ENCODE measurements around the gene RNU4-1.
"Not testable (repeated sequence)": the region's sequence is repeated elsewhere in the genome, so short reads cannot be mapped to it uniquely, and the experiment has no call there.

Gene RNU4-1

DNA sequence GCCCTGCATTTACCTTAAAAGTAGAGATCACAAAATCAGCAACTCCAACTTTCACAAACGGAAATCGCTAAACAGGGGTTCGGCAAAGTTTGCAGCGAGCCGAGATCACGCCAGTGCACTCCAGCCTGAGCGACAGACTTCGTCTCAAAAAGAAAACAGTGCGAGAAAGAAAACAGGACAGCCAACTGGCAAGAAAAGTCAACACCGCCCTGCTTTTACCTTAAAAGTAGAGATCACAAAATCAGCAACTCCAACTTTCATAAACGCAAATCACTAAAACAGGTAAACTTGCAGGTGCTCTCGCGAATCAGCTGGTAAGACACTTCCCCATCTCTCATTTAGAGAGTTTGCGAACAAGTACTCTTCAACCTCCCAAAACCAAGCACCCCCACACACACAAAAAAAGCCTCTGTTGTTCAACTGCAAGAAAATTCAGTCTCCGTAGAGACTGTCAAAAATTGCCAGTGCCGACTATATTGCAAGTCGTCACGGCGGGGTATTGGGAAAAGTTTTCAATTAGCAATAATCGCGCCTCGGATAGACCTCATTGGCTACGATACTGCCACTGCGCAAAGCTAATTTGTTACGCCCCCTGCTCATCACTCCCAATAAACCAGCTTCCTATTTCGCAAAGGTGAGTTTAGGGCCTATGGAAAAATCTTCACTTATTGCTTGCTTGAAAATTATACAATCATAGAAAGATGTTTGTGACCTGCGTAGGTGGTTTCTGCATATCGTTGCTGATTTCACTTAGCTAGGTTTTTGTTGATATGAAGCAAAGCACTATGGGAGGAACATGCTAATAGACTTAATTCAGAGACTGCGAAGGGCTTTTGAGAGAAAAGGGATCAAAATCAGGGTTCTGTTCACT lies at the start of gene RNU4-1:
Gene RNU4-1 (minus strand): TSS at position 577 of the 871 bp plus-strand sequence.
- peak; percentile 72 to 80 for DNase-seq

DNA sequence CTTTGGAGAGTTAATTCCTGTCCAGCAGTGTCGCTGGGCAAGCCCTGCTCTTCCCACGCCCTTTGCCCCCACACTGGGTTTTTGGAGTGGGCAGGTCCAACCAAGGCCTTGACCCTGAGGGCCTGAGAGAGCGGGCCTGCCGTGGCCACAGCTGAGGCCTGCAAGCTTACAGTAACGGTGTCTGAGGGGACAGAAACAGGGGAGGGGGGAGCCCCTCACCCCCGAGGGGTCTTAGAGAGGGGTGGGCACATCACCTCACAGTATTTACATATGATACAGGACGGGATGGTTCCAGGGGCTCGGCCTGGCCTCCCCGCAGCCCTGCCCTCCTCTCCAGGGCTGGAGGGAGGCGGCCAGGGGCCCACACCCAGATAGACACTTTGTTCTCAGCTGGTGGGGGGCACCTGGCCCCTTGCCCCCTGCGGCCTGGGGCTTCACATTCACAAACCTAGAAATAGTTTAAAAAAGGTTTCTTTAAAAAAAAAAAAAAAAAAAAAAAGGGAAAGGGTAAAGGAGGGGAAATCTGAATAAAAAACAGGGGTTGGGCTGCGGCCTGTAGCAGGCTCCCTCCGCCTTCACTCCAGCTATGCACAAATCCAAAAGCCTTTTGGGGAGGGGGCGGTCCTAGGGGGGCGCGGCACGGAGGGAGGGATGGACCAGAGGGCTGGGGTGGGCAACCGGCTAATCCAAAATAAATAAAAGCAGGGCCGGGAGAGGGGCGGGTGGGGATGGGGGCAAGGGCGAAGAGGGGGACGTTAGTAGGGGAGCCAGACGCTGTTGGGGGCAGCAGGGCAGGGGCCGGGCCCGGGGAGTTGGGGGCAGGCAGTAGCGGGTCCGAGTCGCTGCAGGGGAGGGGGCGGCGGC lies 49.4 kb upstream of the RNU4-1 start:
- DNase-seq: no peak

DNA sequence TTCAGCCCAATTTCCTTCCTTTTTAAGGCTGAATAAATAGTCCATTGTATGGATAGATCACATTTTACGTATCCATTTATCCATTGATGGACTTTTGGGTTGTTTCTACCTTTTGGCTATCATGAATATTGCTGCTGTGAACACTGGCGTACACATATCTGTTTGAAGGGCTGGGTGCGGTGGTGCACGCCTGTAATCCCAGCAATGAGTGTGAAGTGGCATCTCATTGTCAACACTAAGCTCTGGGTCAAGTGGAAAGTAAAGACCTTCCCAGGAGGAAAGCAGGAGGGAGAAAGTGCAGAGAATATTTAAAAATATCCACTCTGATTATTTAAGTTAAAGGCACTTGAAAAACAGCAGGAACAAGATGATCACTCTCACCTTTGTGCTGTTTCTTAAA lies 46.2 kb upstream of the RNU4-1 start:
- no peak for DNase-seq

DNA sequence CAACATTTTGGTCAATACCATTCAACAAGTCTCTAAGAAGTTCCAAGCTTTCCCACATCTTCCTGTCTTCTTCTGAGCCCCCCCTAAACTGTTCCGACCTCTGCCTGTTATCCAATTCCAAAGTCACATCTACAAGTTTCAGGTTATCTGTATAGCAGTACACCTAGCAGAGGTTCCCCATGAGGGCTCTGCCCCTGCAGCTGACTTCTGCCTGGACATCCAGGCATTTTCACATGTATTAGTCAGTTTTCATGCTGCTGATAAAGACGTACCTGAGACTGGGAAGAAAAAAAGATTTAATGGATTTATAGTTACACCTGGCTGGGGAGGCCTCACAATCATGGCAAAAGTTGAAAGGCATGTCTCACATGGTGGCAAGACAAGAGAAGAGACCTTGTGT lies 44.7 kb upstream of the RNU4-1 start:
- DNase-seq: no peak

DNA sequence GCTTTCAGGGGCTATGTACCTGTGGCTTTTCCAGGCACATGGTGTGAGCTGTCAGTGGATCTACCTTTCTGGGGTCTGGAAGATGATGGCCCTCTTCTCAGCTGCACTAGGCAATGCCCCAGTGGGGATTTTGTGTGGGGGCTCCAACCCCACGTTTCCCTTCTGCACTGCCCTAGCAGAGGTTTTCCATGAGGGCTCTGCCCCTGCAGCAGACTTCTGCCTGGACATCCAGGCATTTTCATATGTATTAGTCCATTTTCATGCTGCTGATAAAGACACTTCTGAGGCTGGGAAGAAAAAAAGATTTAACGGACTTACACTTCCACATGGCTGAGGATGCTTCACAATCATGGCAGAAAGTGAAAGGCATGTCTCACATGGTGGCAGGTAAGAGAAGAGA lies 43.4 kb upstream of the RNU4-1 start:
- not testable (repeated sequence) for DNase-seq

DNA sequence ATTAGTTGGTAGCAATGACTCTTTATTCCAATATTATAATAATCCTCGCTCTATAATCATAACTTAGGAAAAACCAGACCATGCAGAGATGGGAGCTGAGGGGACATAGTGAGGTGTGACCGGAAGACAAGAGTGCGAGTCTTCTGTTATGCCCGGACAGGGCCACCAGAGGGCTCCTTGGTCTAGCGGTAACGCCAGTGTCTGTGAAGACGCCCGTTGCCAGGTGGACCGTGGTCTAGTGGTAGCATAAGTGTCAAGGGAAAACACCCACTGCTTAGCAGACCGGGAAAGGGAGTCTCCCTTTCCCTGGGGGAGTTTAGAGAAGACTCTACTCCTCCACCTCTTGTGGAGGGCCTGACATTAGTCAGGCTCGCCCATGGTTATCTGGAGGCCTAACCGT lies 42.4 kb upstream of the RNU4-1 start:
- peak; percentile 23 to 61 for DNase-seq

DNA sequence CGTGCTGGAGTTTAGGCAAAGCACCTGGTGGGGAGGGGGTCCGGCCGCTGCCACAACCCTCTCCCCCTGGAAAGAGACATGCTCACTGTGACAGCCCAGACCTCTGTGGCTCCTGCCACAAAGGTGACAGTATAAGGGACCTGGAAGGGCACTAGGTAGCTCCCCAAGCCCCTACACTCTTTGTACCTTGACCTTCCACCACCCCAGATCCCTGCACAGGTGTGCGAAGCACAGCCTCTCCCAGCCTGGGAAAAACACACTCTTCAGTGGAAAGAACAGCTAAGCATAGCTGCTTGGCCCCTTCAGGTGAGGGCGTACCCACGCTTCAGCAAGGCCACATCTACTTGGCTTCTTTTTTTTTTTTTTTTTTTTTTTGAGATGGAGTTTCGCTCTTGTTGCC lies 39.5 kb upstream of the RNU4-1 start:
- DNase-seq: no peak

DNA sequence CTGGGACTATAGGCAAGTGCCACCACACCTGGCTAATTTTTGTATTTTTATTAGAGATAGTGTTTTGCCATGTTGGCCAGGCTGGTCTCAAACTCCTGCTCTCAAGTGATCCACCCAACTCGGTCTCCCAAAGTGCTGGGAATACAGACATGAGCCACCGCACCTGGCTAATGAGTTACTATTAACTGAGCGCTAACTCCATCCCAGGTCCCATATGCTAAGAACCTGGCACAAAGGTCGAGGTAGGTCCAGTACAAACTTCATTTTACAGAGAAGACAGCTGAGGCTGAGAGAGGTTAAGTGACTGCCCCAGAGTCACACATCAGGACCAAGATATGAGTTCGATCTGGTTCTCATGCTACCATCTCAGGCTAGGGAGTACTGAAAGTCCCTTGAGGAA lies 39.0 kb upstream of the RNU4-1 start:
- no peak for DNase-seq

DNA sequence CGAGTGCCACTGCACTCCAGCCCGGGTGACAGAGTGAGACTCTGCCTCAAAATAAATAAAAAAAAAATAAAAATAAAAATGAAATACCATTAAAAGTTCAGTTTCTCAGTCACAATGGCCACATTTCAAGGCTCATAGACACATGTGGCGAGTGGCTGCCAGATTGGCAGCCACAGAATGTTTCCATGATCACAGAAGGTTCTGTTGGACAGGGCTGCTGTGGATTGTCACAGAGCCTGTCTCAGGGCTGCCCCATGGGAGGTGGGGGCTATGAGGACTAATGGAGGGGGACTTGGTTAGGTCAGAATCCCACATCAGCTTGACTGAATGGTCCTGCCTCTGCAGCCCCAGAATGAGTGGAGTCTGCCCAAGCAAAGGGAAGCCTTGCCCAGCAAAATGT lies 38.4 kb upstream of the RNU4-1 start:
- DNase-seq: no peak

DNA sequence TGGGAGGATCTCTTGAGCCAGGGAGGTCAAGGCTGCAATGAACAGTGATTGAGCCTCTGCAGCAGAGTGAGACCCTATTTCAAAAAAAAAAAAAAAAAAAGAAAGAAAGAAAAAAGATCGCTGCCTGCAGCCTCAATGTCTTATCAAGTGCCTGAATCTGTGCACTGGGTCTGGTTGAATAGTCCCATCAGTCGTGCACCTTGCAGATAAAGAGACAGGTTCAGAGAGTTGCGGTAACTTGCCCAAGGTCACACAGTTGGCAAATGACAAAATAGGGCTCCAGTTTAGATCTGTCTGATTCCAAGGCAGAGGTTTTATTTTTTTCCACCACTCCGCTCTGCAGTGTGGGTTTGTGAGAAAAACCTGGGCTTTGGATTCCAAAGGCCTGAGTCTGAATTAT lies 35.2 kb upstream of the RNU4-1 start:
- no peak for DNase-seq

DNA sequence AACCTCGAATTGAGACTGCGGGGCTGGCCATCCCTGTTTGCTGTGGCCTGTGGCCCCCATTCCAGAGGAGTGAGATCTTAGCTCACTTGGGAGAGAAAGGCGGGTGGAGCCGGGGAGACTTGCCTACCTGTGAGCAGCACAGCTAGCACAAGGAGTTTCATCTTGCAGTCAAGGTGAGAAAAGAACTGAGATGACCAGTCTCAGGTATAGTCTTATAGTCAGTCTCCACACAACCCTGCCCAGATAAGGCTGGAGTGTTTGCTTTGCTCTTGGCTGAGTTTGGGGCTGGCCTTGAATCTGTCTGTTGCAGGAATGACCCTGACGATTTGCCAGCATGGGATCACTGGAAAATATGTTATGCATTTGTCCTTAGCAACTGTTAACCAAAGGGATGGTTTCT lies 34.6 kb upstream of the RNU4-1 start, which contains the start of gene PLA2G1B:
Gene PLA2G1B (minus strand): TSS at position 187 of the 400 bp plus-strand sequence. CDS start 26 bp downstream, at position 161.
- DNase-seq: no peak

DNA sequence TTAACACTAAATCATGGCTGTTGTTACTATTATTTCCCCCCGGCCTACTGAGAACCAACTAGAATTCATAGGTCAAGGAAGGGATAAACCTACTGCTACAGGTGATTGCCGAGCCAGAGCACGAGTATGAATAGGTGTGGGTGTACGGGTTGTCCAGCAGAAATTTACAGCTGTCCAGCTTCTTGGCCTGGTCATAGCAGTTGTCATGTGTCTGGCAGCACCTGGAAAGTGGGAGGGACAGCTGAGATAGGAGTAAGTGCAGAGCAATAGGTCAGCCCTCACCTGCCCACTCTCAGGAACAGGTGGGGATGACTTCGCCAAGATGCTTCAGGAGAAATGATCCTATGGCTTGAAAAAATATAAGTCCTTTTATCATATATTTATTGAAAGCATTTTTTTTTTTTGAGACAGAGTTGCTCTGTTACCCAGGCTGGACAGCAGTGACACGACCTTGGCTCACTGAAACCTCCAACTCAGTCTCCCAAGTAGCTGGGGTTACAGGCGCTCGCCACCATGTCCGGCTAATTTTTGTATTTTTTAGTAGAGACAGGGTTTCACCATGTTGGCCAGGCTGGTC lies 31.9 kb upstream of the RNU4-1 start:
- DNase-seq: no peak

DNA sequence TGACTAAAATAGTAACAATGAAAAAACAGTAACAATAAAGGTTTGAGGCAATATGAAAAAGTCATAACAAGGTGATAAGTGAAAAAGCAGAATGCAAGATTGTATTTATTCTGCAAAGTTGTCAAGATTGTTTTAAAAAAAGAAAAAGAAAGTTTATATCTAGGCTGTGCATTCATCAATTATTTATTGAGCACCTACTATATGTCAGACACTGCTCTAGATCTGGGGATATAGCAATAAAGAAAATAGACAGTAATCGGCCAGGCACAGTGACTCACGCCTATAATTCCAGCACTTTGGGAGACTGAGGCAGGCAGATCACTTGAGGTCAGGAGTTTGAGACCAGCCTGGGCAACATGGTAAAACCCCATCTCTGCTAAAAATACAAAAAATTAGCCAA lies 30.7 kb upstream of the RNU4-1 start:
- no peak for DNase-seq

DNA sequence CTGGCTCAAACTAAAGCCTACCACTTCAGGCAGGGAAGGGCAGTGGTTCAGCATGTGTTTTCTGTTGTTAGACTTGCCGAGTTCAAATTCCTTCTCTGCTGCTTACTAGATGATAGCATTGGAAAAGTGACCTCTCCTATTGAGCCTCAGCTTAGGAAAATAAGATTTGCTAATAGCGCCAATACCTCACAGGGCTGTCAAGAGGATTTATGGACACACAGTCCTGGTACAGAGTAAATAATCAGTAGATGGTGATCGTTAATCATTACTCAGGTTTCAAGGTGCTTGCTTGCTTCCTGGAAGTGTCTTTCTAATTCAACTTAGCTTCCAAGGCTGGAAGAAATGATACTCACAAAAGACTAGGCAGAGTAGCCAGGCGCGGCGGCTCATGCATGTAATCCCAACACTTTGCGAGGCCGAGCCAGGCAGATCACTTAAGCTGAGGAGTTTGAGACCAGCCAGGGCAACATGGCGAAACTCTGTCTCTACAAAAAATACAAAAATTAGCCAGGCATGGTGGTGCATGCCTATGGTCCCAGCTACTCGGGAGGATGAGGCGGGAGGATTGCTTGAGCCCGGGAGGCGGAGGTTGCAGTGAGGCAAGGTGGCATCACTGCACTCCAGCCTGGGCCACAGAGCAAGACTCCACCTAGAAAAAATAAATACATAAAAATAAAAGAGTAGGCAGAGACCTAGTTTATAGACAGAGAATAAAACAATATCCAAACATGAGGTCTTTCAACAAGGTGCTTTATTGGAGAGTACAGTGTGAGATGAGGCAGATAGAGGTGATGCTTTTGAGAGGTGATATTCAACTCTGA lies 28.6 kb upstream of the RNU4-1 start:
- DNase-seq: no peak

DNA sequence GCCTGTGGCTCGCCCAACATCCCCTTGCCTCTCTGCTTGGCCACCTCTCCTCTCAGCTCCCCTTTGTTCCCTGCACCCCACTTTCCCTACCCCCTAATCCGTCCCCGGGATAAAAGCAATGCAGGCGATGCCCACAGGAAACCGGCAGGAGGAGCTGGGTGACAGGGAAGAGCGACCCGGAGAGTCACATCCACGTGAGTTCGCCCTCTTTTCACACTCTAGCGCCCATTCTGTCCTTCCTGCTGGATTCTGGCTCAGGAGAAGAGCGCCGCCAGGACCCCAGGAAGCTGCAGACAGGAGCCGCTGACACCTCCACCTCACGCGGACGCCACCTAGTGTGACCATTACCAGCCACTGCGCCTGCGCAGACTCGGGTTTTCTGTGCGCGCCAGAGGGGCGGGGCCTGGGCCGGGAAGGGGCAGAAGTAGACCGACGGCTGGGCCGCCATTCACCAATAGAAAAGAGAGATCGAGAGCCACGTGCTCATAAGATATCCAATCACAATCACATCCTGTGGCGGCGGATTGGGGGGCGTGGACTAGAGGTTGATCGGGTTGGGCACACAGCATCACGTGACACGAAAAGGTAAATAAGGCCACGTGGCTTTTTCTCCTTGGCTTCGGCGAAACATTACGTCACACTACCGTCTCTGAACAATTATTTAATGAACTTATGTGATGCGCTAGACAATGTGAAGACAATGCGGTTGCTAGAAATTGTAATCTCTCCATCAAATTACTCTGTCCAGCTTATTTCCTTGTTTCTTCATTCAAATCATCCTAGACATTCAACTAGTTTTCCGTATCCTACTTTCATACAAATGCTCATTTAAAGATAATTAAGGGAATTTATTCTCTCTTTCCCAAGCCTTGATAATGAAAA lies 24.4 kb upstream of the RNU4-1 start:
- peak; percentile 100 for DNase-seq

DNA sequence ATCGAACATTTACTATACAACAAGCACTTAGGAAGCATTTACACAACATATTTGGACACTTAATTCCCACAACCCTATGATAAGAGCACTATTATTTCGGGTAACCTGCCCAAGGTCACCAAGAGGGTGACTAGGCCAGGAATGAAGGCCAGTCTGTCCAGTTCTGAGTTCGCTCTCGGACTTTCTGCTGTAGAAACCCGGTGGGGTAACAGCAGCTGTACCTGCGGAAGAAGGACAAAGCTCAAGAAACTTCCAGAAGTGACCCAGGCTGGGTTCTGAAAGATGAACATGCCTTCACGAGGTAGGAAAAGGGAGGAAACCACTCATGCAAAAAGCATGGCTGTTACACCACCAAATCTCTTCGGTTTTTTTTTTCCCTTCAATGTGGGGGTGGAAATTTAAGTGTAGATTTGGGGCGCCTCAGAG lies 23.8 kb upstream of the RNU4-1 start:
- no peak for DNase-seq

DNA sequence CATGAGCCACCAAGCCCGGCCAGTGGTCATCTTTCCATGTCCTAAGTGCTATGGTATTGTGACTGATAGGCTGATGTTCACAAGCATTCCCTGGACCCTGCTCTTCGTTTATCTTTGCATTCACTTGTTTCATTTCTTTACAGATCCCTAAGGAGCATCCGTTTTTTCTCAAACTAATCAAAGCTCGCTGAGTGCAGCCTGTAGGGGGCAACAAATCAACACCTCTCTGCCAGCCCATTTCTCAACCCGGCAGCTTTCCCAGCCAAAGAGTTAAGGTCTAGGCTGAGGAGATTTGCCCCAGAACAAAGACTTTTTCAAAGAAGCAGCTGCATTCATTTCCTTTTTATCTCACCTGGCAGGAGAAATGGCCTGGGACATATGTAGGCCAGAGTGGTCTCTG lies 21.2 kb upstream of the RNU4-1 start:
- no peak for DNase-seq

DNA sequence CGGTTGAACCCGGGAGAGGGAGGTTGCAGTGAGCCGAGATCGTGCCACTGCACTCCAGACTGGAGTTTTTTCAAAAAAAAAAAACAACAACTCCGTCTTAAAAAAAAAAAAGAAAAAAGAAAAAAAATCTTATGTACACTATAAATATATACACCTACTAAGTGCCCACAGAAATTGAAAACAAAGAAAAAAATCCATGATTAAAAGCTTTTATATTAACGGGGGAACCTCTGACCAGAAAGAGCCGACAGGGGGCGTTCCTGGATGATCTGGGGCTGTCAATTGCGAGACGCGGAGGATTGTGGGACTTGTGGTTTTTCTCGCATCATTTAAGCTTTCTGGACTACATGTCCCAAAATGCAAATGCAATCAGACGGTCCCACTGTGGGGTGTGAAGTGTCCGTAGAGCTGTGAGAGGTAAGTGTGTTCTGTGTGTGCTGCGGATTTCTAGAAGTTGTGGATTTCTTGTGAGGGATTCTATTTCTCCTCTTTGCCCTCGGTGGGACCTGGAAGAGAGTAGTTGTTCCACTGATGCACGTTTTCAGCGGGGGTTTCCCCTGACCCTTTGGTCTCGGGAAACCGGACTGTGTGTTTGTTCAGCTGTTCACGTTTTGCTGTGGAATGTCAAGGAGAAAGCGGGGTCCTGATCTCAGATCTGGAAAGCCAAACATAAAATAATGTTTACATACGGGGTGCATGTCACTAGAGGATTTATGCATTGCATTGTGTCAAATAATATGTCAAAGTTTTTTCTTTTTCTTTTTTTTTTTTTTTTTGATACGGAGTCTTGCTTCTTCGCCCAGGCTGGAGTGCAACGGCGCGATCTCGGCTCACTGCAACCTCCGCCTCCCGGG lies 9.2 kb upstream of the RNU4-1 start, which contains the start of gene SIRT4:
Gene SIRT4 (plus strand): TSS at position 360 of the 854 bp plus-strand sequence. CDS start 1,241 bp downstream, outside the sequence.
- peak; percentile 88 to 92 for DNase-seq

DNA sequence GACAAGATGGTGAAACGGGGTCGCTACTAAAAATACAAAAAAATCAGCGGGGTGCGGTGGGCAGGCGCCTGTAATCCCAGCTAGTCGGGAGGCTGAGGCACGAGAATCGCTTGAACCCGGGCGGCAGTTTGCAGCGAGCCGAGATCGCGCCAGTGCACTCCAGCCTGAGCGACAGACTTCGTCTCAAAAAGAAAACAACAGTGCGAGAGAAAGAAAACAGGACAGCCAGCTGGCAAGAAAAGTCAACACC lies 701 bp downstream of the RNU4-1 start:
- no peak for DNase-seq

DNA sequence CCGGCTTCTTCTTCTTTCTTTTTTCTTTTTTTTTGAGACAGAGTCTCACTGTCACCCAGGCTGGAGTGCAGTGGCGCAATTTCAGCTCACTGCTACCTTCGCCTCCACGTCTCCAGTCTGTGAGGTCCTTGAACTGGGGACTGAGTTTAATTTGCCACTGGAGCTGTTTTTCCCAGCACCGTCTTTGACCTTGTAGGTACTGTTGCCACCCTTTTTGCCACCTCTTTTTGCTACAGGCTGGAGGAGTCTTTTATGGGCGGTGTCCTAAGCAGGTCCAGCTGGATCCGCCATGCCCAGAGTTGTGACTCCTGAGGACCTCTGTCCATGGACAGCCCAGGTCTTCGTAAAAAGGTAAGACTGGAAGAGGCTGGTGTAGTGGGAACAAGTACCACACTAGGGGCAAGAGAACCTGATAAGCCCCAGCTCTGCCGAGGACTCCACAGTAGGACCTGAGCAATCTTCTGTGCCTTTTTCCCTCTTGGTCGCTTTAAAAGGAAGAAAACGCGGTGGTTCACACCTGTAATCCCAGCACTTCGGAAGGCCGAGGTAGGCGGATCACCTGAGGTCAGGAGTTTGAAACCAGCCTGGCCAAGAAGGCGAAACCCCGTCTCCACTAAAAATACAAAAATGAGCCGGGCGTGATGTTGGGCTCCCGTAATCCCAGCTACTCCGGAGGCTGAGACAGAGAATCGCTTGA lies 2.3 kb downstream of the RNU4-1 start:
- DNase-seq: peak; percentile 46 to 58
